ENCODE measurements around the gene OCA2. TPM values are rescaled to one million over a fixed set of nuclear protein-coding genes. Genes with fewer than 3 reads are reported as not detected.

OCA2 gene
- total RNA-seq, 6 experiments from 2014 or later: 0.07 to 0.13 (median 0.12) TPM; not detected in 3

GRCh38 chr15:27983496-27983895 is 115.6 kb downstream of the OCA2 start:
- Histone ChIP-seq H3K27me3 (no peaks in the 10 kb centered on the region), H3K4me3 (no peak overlapping the region), H3K9me3 (no peaks in the 10 kb centered on the region), H3K4me1 (no peaks in the 10 kb centered on the region), H3K36me3 (no peaks in the 10 kb centered on the region), H3K27ac (no peak overlapping the region)
- ATAC-seq (peak in 1 of 4 donors; percentile 34), DNase-seq (no peak)
- intact Hi-C loops (cut with DNase I): no loop called here
- WGBS (ENCODE audit: insufficient coverage, low coverage, low lambda C conversion rate, missing lambda C conversion rate): 63% methylated on average over 3 of the region's 9 CpGs
- TF ChIP-seq POLR2A (IDR thresholded peaks at IDR 0.05) (no peak), CTCF (IDR thresholded peaks at IDR 0.05) (no peak)

- no peak for ATAC-seq
- Histone ChIP-seq H3K4me3 (no peak overlapping the region), H3K9me3 (no peaks in the 10 kb centered on the region), H3K4me1 (no peaks in the 10 kb centered on the region), H3K36me3 (no peaks in the 10 kb centered on the region), H3K27ac (no peak overlapping the region), H3K27me3 (no peaks in the 10 kb centered on the region)
- DNase-seq: no peak
- intact Hi-C loops (cut with DNase I): no loop called here
- WGBS (ENCODE audit: insufficient coverage, low coverage, low lambda C conversion rate, missing lambda C conversion rate): 86% methylated on average over 4 of the region's 4 CpGs
- TF ChIP-seq CTCF (IDR thresholded peaks at IDR 0.05) (no peak), POLR2A (IDR thresholded peaks at IDR 0.05) (no peak)
Observed at GRCh38 chr15:27977696-27978095, 121.4 kb downstream of the OCA2 start.

GRCh38 chr15:27973886-27974285 is 125.2 kb downstream of the OCA2 start:
- Histone ChIP-seq H3K36me3 (no peaks in the 10 kb centered on the region), H3K4me1 (no peaks in the 10 kb centered on the region), H3K27me3 (no peaks in the 10 kb centered on the region), H3K27ac (no peak overlapping the region), H3K9me3 (no peaks in the 10 kb centered on the region), H3K4me3 (no peak overlapping the region)
- ATAC-seq (no peak), DNase-seq (no peak)
- TF ChIP-seq CTCF (IDR thresholded peaks at IDR 0.05) (no peak), POLR2A (IDR thresholded peaks at IDR 0.05) (no peak)
- intact Hi-C loops (cut with DNase I): no loop called here

GRCh38 chr15:27970661-27971392 is 128.3 kb downstream of the OCA2 start:
- DNase-seq: no peak
- 60% methylated on average over 20 of the region's 24 CpGs for WGBS (ENCODE audit: insufficient coverage, low coverage, low lambda C conversion rate, missing lambda C conversion rate)
- Histone ChIP-seq H3K36me3 (no peaks in the 10 kb centered on the region), H3K27me3 (no peaks in the 10 kb centered on the region), H3K4me1 (no peaks in the 10 kb centered on the region), H3K27ac (no peak overlapping the region), H3K4me3 (no peak overlapping the region), H3K9me3 (no peaks in the 10 kb centered on the region)
- TF ChIP-seq CTCF (IDR thresholded peaks at IDR 0.05) (no peak), POLR2A (IDR thresholded peaks at IDR 0.05) (no peak)
- ATAC-seq: no peak
- intact Hi-C loops (cut with DNase I): no loop called here
